Skin epidermis (tissue), 12 donors: ENCODE data around the gene CDKN1C.

Source experiments
- H3K27ac ChIP-seq, 21 experiments: fragments of 200-600 bp; sonication (generic) in 11 of 21; one replicate each; pipeline ENCODE4 v1.5.0; 2020; ENCODE audit warnings: mild to moderate bottlenecking in 3 of 21, inconsistent platforms in 2 of 21, moderate library complexity in 2 of 21
- H3K4me3 ChIP-seq, 7 experiments: fragments of 200-600 bp; sonication (generic) in 2 of 7; one replicate each; pipeline ENCODE4 v1.5.0; 2020; ENCODE audit warnings: inconsistent platforms in 2 of 7, mild to moderate bottlenecking in 2 of 7, moderate library complexity in 1 of 7

The CDKN1C gene

GRCh38 chr11:2924381-2924780 is 38.8 kb upstream of the CDKN1C start:
- no peak overlapping the region for H3K4me3 ChIP-seq
- H3K27ac ChIP-seq: peak overlapping the region in 4 of 21 experiments; percentile 18 to 38 (median 34)

DNA sequence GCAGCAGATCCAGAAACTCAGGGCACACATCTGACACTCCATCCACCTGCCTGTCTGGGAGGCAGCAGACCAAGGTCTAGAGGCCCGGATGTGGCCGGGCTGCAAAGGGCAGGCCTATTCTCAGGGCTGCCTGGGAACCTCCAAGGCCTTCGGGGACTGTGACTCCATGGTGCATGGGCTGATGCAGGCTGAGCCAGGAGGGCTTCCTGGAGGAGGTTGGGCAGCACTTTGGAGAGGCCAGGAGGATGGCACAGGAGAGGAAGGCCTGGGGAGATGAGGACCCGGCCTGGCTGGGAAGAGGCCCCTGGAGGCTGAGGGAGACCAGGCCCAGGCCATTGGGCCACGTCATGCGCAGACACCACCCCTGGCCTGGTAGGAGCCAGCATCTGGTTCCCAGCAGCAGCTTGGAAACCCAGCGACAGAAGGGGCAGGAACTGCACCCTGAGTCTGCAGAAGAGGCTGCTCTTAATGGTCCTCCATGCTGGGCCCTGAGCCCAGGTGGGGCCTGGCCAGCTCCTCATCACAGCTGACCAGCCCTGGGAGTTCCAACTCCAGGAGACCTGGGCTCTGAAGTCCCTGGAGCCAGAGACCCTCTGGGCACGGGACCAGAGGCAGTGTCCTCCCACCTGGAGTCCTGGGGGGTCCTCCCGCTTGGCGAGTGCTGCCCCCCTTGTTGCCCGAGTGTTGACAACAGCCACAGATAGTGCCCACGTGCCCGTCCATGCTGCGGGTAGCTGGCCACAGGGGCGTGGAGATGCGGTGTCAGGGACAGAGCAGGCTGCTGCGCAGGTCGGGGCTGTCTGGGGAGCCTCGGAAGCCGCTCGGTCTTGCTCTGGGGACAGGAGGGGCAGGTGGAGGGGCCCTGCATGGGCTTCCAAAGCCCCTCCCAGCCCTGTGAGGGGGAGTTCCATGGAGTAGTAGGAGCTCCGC is 38.1 kb upstream of the CDKN1C start:
- no peak overlapping the region for H3K4me3 ChIP-seq

GRCh38 chr11:2922655-2923054 is 37.1 kb upstream of the CDKN1C start:
- H3K4me3 ChIP-seq: no peak overlapping the region
- no peak overlapping the region for H3K27ac ChIP-seq

More for the DNA sequence above, 38.1 kb upstream of the CDKN1C start:
- H3K27ac ChIP-seq: peak overlapping the region in 4 of 21 experiments; percentile 18 to 38 (median 34)

- Histone ChIP-seq H3K27ac (no peak overlapping the region), H3K4me3 (no peak overlapping the region)
Measured at GRCh38 chr11:2921742-2922493, 36.3 kb upstream of the CDKN1C start.

DNA sequence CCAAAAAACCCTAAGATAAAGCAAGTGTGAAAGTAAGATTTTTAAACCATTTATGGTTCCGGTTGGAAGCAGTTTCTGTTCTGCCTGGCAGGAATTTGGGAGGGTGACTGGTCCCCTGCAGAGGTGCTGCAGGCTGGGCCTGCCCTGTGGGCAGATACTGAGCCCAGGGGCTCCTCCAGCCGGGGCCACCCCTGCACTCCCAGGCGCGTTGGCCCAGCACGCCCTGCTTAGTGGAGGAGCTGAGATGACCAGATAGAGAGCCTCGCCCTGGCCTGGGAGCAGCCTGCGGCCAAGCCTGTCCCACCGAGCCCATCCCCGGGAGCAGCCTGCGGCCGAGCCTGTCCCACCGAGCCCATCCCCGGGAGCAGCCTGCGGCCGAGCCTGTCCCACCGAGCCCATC is 35.7 kb upstream of the CDKN1C start:
- Histone ChIP-seq H3K27ac (no peak overlapping the region), H3K4me3 (no peak overlapping the region)

GRCh38 chr11:2920343-2920742 is 34.8 kb upstream of the CDKN1C start:
- Histone ChIP-seq H3K27ac (no peak overlapping the region), H3K4me3 (no peak overlapping the region)

DNA sequence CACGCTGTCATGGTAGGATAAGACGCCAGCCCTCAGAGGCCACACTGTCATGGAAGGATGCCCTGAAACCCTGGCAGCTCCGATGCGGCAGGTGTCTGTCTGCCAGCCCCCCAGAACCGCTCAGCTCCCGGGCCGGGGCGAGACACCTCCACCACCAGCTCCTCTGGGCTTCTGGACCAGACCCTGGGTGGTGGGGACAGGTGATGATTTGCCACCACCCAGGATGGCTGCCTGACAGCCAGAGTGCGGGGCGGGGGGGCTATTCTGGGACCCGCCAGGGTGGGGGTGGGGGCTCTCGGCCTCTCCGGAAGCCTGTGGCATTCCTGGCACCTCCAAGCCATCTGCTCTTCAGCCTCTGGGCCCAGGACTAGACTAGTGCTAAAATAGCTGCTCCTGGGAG is 34.3 kb upstream of the CDKN1C start:
- H3K27ac ChIP-seq: no peak overlapping the region

DNA sequence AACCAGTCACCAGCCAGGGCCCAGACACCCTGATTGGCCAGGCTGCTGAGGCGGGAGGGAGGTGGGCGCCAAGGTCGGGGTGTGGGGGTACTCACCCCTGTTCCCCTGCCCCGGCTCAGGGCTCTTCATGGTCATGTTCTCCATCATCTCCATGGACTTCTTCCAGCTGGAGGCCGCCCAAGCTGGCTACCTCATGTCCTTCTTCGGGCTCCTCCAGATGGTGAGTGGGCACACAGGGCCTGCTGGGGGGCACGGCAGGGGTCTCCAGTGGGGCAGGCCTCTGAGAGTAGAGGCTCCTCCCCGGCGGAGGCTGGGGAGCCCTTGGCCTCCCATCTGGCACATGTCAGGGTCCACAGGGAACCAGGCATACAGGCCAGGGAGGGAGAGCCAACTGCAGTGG is 33.6 kb upstream of the CDKN1C start:
- H3K27ac ChIP-seq: no peak overlapping the region
- H3K4me3 ChIP-seq: no peak overlapping the region

More for the DNA sequence above, 34.3 kb upstream of the CDKN1C start:
- H3K4me3 ChIP-seq: no peak overlapping the region

- no peak overlapping the region for H3K4me3 ChIP-seq
- H3K27ac ChIP-seq: no peak overlapping the region
Measured at GRCh38 chr11:2917842-2918490, 32.4 kb upstream of the CDKN1C start.

GRCh38 chr11:2916892-2917645 is 31.5 kb upstream of the CDKN1C start:
- no peak overlapping the region for H3K4me3 ChIP-seq
- no peak overlapping the region for H3K27ac ChIP-seq

DNA sequence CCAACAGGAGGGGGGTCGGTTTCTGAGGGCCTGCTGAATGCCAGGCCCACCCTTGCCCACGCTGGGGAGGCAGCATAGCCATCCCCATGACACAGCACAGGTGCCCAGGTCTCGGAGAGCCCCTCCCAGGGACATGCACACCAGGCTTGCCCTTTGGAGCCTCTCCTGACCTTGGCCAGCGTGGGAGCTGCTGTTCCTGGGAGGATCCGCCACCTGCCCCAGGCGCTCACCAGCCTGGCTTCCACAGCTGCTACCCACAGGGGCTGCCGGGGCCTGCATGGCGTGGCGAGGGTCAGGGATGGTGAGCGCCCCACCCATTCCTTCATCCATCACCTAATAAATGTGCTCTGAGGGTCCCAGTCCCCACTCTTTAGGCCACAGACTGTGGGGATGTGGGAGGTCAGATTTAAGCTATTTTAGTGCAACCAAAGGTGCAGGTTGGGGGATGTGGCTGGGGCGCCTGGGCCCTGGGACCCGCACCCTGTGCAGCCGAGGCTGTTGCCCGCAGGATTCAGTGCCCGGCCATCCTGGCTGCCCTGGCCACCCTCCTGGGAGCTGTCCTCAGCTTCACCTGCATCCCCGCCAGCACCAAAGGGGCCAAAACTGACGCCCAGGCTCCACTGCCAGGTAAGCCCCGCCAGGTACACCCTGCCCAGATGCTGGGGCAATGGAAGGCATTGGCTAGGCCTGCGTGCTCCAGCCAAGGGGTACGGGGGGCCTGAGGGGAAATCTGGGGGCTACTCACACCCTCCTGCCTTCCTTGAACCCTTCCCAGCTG is 30.7 kb upstream of the CDKN1C start:
- Histone ChIP-seq H3K4me3 (no peak overlapping the region), H3K27ac (no peak overlapping the region)

GRCh38 chr11:2915473-2915872 is 29.9 kb upstream of the CDKN1C start:
- H3K27ac ChIP-seq: no peak overlapping the region
- H3K4me3 ChIP-seq: no peak overlapping the region

DNA sequence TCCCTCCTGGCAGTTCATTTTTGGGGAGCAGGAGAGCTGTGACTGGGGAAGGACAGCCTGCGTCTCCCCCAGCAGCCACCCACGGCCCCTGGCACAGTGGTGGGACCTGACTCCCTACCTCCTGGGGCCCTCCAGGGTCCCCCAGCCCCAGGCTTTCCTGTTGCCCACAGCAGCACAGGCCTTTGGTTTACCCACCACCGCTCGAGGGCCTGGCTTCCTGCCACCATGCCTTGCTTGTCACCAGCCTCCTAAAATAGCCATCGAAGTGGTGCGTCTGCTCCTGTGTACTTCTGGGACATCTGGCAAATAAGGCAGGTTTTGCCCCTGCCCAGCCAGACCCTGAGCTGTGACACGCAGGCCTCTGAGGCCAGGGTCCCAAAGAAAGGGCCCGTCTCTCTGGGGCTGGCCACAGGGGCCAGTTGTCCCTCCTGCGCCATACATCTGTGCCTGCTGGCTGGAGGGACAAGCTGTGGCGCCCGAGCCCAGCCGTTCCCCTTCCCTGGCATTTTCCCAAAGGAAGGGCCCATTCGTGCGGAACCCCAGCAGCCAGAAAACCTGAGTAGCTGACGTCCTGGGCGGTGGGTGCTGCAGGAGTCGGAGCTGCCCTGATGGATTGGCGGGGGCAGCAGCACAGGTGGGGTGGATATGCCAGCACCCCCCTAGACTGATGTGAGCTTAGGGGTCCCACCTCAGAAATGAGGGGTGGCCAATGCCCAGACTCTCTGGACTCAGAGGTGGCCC is 29.1 kb upstream of the CDKN1C start:
- no peak overlapping the region for H3K4me3 ChIP-seq
- H3K27ac ChIP-seq: no peak overlapping the region

DNA sequence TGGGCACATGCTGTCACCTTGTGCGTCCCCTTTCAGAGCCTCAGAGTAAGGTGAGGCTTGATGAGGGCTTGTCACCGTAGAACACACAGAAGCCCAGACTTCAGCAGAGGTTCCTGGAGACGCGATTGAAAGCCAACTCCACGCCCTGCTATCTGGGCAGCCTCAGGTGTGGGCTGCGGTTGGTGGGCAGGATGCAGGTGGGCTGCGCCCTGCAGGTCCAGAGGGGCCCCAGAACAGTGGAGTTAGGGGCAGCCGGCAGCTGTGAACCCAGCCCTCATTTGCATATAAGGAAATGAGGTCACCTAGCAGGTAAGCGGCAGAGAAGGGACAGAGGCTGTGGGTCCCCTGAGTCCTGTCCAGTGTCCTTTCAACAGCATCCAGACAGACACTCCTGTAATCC is 28.2 kb upstream of the CDKN1C start:
- peak overlapping the region in 3 of 21 experiments; percentile 19 to 85 (median 37) for H3K27ac ChIP-seq
- no peak overlapping the region for H3K4me3 ChIP-seq

DNA sequence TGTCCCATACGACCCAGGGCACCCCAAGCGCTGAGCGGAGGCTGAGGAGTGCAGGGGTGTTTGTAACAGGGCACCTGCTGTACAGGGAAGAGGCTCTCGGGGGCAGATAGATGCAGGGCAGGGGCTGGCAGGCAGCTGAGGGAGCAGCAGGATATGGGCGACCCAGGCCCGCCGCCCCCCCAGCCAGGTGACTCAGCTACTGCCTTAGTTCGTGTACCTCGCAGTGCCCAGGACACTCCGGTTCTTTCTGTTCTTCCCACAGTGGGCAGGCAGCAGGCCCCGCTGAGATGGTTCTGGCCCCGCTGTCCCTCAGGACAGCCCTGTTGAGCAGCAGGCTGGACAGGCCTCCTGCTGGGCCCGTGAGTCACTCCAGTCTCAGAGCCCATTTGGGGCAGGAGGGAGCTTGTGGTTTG is 27.4 kb upstream of the CDKN1C start:
- H3K4me3 ChIP-seq: no peak overlapping the region
- H3K27ac ChIP-seq: peak overlapping the region in 17 of 21 experiments; percentile 19 to 85 (median 70)

- Histone ChIP-seq H3K27ac (peak overlapping the region in 20 of 21 experiments; percentile 25 to 85 (median 79)), H3K4me3 (no peak overlapping the region)
Measured at GRCh38 chr11:2912498-2912897, 26.9 kb upstream of the CDKN1C start.

GRCh38 chr11:2911785-2912391 is 26.3 kb upstream of the CDKN1C start:
- Histone ChIP-seq H3K27ac (peak overlapping the region in 20 of 21 experiments; percentile 32 to 85 (median 79)), H3K4me3 (no peak overlapping the region)
